ENCODE measurements around the gene POLE2.
"Not testable (repeated sequence)": the region's sequence is repeated elsewhere in the genome, so short reads cannot be mapped to it uniquely, and the experiment has no call there.

POLE2 gene

DNA sequence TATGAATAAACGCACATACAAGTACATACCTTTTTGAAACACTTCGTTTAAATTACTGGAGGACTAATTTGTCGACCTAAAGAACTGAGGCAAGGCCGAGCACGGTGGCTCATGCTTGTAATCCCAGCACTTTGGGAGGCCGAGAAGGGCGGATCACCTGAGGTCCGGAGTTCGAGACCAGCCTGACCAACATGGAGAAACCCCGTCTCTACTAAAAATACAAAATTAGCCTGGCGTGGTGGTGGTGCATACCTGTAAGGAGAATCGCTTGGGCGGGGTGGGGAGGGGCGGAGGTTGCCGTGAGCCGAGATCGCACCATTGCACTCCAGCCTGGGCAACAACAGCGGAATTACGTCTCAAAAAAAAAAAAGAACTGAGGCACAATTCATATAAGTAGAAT lies 68.7 kb downstream of the POLE2 start:
- DNase-seq (ENCODE audit: low spot score) = not testable (repeated sequence)

GRCh38 chr14:49617852-49618519 lies 70.0 kb downstream of the POLE2 start:
- DNase-seq (ENCODE audit: low spot score) = no peak

GRCh38 chr14:49615776-49616175 lies 72.2 kb downstream of the POLE2 start:
- no peak for DNase-seq (ENCODE audit: low spot score)

- no peak for DNase-seq (ENCODE audit: low spot score)
These were observed 73.8 kb downstream of the POLE2 start for GRCh38 chr14:49614196-49614595.

- DNase-seq (ENCODE audit: low spot score) = no peak
These were observed 75.3 kb downstream of the POLE2 start for GRCh38 chr14:49612671-49613070.

- no peak for DNase-seq (ENCODE audit: low spot score)
These were observed 75.8 kb downstream of the POLE2 start for GRCh38 chr14:49612251-49612650.

GRCh38 chr14:49607583-49607982 lies 80.4 kb downstream of the POLE2 start:
- DNase-seq (ENCODE audit: low spot score) = no peak

DNA sequence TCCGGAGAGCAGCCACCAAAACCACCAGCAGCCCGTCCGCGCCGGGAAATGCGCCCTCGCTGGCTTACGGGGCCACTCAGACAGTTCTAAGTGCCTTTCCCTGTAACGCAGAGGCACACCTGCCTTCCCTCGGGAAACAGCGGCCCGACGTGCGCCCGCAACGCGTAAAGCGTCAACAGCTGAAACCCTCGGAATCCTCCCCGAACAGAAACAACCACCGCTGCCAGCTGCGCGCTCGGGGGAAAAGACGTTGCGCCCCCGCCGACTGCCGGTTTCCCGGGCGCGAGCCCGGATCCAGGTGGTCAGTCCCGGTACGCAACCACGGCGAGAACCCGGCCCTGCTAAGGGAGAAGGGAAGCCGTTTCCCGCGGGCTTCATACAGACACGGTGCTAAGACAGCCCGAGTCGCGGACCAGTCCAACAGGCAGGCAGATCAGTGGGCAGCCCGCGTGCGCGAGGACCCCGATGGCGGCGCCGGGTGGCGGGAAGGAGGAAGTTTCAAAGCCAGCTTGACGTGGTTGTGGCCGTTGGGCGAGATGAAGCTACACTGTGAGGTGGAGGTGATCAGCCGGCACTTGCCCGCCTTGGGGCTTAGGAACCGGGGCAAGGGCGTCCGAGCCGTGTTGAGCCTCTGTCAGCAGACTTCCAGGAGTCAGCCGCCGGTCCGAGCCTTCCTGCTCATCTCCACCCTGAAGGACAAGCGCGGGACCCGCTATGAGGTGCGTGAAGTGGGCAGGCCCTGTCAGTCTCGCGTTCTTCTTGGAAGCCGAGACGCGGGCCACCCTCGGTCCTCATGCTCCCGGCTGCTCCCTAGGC lies 89.3 kb downstream of the POLE2 start, which contains the start of gene LRR1:
LRR1 (plus strand) TSS at position 456 of the 816 bp plus-strand sequence; CDS start at position 537, 81 bp downstream.
- DNase-seq (ENCODE audit: low spot score) = peak; percentile 82

GRCh38 chr14:49598189-49598484 lies 89.9 kb downstream of the POLE2 start:
- DNase-seq (ENCODE audit: low spot score) = no peak

DNA sequence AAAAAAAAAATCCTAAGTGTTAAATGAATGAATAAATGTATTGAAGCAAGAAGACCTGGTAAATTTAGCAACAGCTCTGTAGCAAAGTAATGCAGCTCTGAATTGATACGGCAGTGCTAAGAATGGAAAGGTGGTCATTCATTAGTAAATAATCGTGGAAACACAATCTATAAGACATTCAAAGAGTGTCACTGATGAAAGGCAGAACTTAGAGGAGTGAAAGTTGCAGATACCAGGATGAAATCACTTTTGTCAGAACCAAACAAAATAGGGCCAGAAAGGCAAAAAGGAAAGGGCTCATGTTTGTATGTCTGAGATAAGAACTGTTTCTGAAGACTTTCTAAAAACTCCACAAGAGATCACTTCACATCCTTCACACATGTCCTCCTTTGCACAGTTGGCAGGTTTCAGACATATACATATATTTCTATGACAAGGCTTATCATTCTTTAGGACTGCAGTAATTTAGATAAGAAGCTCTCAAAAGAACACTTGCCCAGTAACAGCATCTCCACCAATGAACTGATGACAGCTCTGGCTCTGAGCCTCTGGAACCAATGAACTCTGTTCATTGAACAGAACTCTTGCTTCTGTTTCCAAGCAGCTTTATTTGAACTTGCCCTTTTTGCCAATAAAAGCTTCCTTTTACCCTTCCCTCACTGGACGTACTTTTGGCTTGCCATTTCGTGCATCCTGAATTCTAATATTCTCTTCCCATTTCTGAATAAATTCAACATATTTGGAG lies 93.5 kb downstream of the POLE2 start:
- no peak for DNase-seq (ENCODE audit: low spot score)
